ENCODE data around the gene HOXC4. TPM values are rescaled to one million over a fixed set of nuclear protein-coding genes. Genes with fewer than 3 reads are reported as not detected.

The HOXC4 gene
- total RNA-seq, 5 donors from 2014 or later (not counting 1 experiment from before 2014, with no cell fraction given): 0.36 to 1.4 (median 0.61) TPM

DNA sequence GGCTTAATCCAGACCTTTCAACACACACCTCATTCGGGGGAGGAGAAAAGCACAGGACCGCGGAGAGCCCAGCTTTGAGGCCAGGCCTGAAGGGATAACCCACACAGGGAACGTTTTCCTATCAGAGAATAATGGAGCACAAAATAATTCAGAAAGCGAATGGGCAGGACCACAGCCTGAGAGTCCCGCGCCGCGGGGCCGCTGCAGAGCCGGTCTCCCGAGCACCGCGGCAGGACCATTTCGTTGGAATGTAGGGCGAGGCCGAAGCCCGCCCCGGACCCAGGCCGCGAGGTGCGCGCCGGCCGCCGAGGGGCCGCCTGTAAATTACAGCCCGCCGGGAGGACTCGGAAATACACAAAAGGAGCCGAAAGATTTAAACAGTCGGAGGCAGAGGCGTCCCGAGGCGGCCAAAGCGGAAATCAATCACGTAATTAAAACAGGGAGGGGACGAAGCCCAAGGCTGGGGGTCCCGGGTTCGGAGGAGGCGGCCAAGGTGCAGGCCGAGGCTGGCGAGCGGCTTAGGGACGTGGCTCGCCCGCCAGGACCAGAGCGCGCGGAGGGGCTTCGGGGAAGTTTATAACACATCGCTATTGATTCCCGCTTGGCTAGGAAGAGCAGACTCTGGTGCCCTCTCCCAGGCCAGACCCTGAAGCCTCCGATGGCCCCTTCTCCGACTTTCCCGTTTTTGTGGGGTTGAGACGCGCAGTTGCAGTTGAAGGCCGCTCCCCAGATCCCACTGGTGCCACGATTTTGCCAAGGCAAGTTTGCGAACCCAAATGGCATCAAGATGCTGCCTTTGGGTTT, 6.3 kb upstream of the HOXC4 start:
- ChIA-PET CTCF (no interaction called here), POLR2A (no interaction called here)
- peaks cover 30 to 88% of the 10 kb centered on the region in 2 experiments for H3K27me3 ChIP-seq (replicated peaks in 1 of 2; ENCODE audit: control insufficient read depth in 2 of 2, extremely low read depth in 1 of 2, insufficient read depth in 2 of 2, low read length in 1 of 2)
- WGBS (ENCODE audit: insufficient coverage): 14% methylated on average over 57 of the region's 61 CpGs
- Mint-ChIP-seq H3K36me3 (no peaks in the 10 kb centered on the region), H3K4me1 (peaks cover 27 to 37% (median 37%) of the 10 kb centered on the region in 3 donors), H3K4me3 (peak overlapping the region; percentile 28 to 62 (median 28)), H3K27me3 (peaks cover 90 to 97% of the 10 kb centered on the region in 2 donors), H3K27ac (no peak overlapping the region), H3K9me3 (no peaks in the 10 kb centered on the region)
- H3K9me3 ChIP-seq: no peaks in the 10 kb centered on the region
- peaks cover 0 to 40% of the 10 kb centered on the region in 2 experiments for H3K4me1 ChIP-seq (ENCODE audit: control insufficient read depth in 1 of 2, extremely low read depth in 1 of 2, insufficient read depth in 2 of 2, low read length in 2 of 2)
- DNase-seq (no peak), ATAC-seq (replicated peaks in 1 of 4) (no peak)
- peak overlapping the region in 1 of 2 donors; percentile 18 for H3K4me3 ChIP-seq (ENCODE audit: control insufficient read depth in 1 of 2, extremely low read depth in 1 of 2, low read length in 1 of 2)
- H3K36me3 ChIP-seq (ENCODE audit: control insufficient read depth in 2 of 2, extremely low read depth in 1 of 2, insufficient read depth in 1 of 2, low read length in 1 of 2): no peaks in the 10 kb centered on the region
- H3K27ac ChIP-seq (ENCODE audit: low read length): no peak overlapping the region

DNA sequence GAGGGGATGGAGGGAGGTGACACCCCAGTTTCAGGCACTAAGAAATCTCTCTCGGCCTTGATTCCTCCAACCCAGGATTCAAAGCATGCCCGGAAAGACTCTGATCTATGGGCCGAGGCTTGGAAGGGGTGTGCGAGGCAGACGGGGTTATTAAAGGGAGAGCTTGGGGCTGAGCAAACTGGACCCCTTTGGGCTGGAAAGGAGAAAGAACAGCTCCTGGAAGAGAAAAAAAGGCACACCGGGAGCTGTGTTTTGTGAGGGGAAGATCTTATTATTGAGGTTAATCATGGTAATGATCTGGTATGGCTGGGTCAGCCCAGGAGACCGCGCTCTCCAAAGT, 5.7 kb upstream of the HOXC4 start:
- Mint-ChIP-seq H3K9me3 (no peaks in the 10 kb centered on the region), H3K36me3 (no peaks in the 10 kb centered on the region), H3K4me1 (peaks cover 33 to 42% (median 42%) of the 10 kb centered on the region in 3 donors), H3K27ac (no peak overlapping the region), H3K27me3 (peaks cover 88 to 96% of the 10 kb centered on the region in 2 donors), H3K4me3 (peak overlapping the region in 1 of 3 donors; percentile 62)
- Histone ChIP-seq H3K36me3 (ENCODE audit: control insufficient read depth in 2 of 2, extremely low read depth in 1 of 2, insufficient read depth in 1 of 2, low read length in 1 of 2) (no peaks in the 10 kb centered on the region), H3K27me3 (replicated peaks in 1 of 2; ENCODE audit: control insufficient read depth in 2 of 2, extremely low read depth in 1 of 2, insufficient read depth in 2 of 2, low read length in 1 of 2) (peaks cover 27 to 88% of the 10 kb centered on the region in 2 experiments), H3K27ac (ENCODE audit: low read length) (no peak overlapping the region), H3K4me3 (ENCODE audit: control insufficient read depth in 1 of 2, extremely low read depth in 1 of 2, low read length in 1 of 2) (no peak overlapping the region), H3K9me3 (no peaks in the 10 kb centered on the region), H3K4me1 (ENCODE audit: control insufficient read depth in 1 of 2, extremely low read depth in 1 of 2, insufficient read depth in 2 of 2, low read length in 2 of 2) (peaks cover 1 to 46% of the 10 kb centered on the region in 2 experiments)
- ATAC-seq (replicated peaks in 1 of 4): no peak
- 30% methylated on average over 5 of the region's 8 CpGs for WGBS (ENCODE audit: insufficient coverage)
- POLR2A ChIA-PET: no interaction called here
- DNase-seq: no peak
- CTCF ChIA-PET: no interaction called here

DNA sequence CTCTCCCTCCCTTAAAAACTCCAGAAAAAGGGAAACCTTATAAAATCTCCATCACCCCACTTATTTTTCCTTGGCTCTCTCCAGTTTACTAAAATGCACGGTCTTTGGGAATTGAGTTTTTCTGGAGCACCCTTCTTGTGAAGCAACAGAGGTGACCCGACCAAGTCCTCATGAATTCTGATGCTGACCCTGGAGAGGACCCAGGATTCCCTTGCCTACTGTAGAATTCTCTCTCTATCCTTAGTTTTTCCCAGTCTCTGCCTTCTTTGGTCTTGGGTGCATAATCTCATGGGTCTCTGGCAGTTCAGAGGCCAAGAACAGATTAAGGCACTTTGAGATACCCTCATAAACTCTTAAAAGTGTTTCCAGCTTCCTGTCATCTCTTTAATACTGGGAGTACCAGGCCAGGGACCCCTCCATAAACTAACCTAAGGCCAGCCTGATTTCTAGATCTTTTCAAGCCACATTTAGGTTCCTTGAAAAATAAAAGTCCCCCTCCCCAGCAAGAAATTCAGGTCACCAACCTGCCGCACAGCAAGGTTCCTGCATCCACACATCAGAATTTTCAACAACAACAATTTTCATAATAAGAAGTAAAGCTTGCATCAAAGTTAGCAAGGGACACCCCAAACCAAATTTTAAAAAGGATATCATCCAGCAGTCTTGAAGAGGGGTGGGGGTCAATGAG, 5.1 kb upstream of the HOXC4 start:
- Mint-ChIP-seq H3K27me3 (peaks cover 86 to 97% of the 10 kb centered on the region in 2 donors), H3K4me1 (peaks cover 36 to 46% (median 45%) of the 10 kb centered on the region in 3 donors), H3K36me3 (no peaks in the 10 kb centered on the region), H3K9me3 (no peaks in the 10 kb centered on the region), H3K4me3 (no peak overlapping the region), H3K27ac (peak overlapping the region in 1 of 2 donors; percentile 28)
- ChIA-PET POLR2A (no interaction called here), CTCF (interaction anchor here in 1 of 2 donors (0.6 kb wide), 1 partner anchor 146 kb away, joined by 3 read pairs; no protein-coding TSS in a partner anchor)
- H3K27me3 ChIP-seq (replicated peaks in 1 of 2; ENCODE audit: control insufficient read depth in 2 of 2, extremely low read depth in 1 of 2, insufficient read depth in 2 of 2, low read length in 1 of 2): peaks cover 28 to 88% of the 10 kb centered on the region in 2 experiments
- H3K4me3 ChIP-seq (ENCODE audit: control insufficient read depth in 1 of 2, extremely low read depth in 1 of 2, low read length in 1 of 2): no peak overlapping the region
- 8% methylated on average over 2 of the region's 3 CpGs for WGBS (ENCODE audit: insufficient coverage)
- H3K36me3 ChIP-seq (ENCODE audit: control insufficient read depth in 2 of 2, extremely low read depth in 1 of 2, insufficient read depth in 1 of 2, low read length in 1 of 2): no peaks in the 10 kb centered on the region
- no peak for ATAC-seq (replicated peaks in 1 of 4)
- no peaks in the 10 kb centered on the region for H3K9me3 ChIP-seq
- no peak overlapping the region for H3K27ac ChIP-seq (ENCODE audit: low read length)
- H3K4me1 ChIP-seq (ENCODE audit: control insufficient read depth in 1 of 2, extremely low read depth in 1 of 2, insufficient read depth in 2 of 2, low read length in 2 of 2): peaks cover 4 to 52% of the 10 kb centered on the region in 2 experiments
- no peak for DNase-seq

DNA sequence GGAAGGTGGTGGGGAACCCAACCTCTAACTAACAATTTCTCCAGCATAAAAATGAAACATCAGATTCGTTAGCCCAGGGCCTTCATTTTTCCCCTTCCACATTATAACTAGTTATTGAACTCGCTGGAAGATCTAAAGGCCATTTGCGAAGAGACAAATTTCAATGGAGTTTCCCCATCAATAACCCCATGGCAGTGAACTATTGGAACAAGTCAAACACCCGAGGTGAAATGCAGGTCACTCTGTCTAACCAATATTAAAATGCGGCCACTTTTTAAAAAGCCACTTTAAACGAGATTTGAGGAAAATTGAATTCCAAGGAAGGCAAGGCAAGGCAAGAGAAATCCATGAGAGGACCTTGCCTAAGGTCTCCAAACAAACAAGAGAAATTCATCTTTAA, 4.5 kb upstream of the HOXC4 start:
- no peak overlapping the region for H3K27ac ChIP-seq (ENCODE audit: low read length)
- 57% methylated on average over 5 of the region's 6 CpGs for WGBS (ENCODE audit: insufficient coverage)
- no peaks in the 10 kb centered on the region for H3K36me3 ChIP-seq (ENCODE audit: control insufficient read depth in 2 of 2, extremely low read depth in 1 of 2, insufficient read depth in 1 of 2, low read length in 1 of 2)
- H3K27ac Mint-ChIP-seq: no peak overlapping the region
- H3K4me3 ChIP-seq (ENCODE audit: control insufficient read depth in 1 of 2, extremely low read depth in 1 of 2, low read length in 1 of 2): no peak overlapping the region
- H3K9me3 Mint-ChIP-seq: no peaks in the 10 kb centered on the region
- peaks cover 40 to 46% (median 40%) of the 10 kb centered on the region in 3 donors for H3K4me1 Mint-ChIP-seq
- H3K27me3 Mint-ChIP-seq: peaks cover 80 to 97% of the 10 kb centered on the region in 2 donors
- DNase-seq (no peak), ATAC-seq (replicated peaks in 1 of 4) (no peak)
- peaks cover 4 to 52% of the 10 kb centered on the region in 2 experiments for H3K4me1 ChIP-seq (ENCODE audit: control insufficient read depth in 1 of 2, extremely low read depth in 1 of 2, insufficient read depth in 2 of 2, low read length in 2 of 2)
- no peaks in the 10 kb centered on the region for H3K36me3 Mint-ChIP-seq
- H3K4me3 Mint-ChIP-seq: no peak overlapping the region
- H3K9me3 ChIP-seq: no peaks in the 10 kb centered on the region
- POLR2A ChIA-PET: no interaction called here
- CTCF ChIA-PET: interaction anchor here in 1 of 2 donors (0.6 kb wide), 1 partner anchor 147 kb away, joined by 3 read pairs; no protein-coding TSS in a partner anchor
- peaks cover 28 to 87% of the 10 kb centered on the region in 2 experiments for H3K27me3 ChIP-seq (replicated peaks in 1 of 2; ENCODE audit: control insufficient read depth in 2 of 2, extremely low read depth in 1 of 2, insufficient read depth in 2 of 2, low read length in 1 of 2)

DNA sequence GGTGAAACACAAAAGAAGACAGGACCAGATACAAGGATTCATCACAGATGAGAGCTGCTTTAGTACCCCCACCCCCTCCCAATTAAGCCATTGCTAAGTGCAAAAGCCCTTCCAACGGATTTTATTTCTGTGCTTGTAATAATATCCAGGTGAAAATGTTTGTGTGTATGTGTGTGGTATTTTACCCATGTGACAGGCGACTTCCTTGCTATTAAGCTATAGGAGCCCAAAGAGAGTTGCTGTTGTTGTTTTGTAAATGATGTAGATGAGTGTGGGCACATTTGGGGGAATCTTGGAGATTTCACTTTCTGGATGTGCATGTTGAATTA, 3.2 kb upstream of the HOXC4 start:
- H3K4me1 Mint-ChIP-seq: peaks cover 39 to 49% (median 44%) of the 10 kb centered on the region in 3 donors
- no peaks in the 10 kb centered on the region for H3K36me3 Mint-ChIP-seq
- peak overlapping the region in 1 of 2 donors; percentile 10 for H3K27ac Mint-ChIP-seq
- DNase-seq (no peak), ATAC-seq (replicated peaks in 1 of 4) (no peak)
- H3K4me3 ChIP-seq (ENCODE audit: control insufficient read depth in 1 of 2, extremely low read depth in 1 of 2, low read length in 1 of 2): no peak overlapping the region
- H3K36me3 ChIP-seq (ENCODE audit: control insufficient read depth in 2 of 2, extremely low read depth in 1 of 2, insufficient read depth in 1 of 2, low read length in 1 of 2): no peaks in the 10 kb centered on the region
- WGBS (ENCODE audit: insufficient coverage): no CpG with 5 or more reads among the region's 2 CpGs
- peaks cover 76 to 93% of the 10 kb centered on the region in 2 donors for H3K27me3 Mint-ChIP-seq
- ChIA-PET CTCF (interaction anchor here in 1 of 2 donors (0.5 to 1.1 kb wide), 3 partner anchors 11 to 33 kb away, joined by 3 to 4 read pairs (median 3); no protein-coding TSS in a partner anchor), POLR2A (no interaction called here)
- peaks cover 4 to 56% of the 10 kb centered on the region in 2 experiments for H3K4me1 ChIP-seq (ENCODE audit: control insufficient read depth in 1 of 2, extremely low read depth in 1 of 2, insufficient read depth in 2 of 2, low read length in 2 of 2)
- no peak overlapping the region for H3K27ac ChIP-seq (ENCODE audit: low read length)
- H3K4me3 Mint-ChIP-seq: no peak overlapping the region
- peaks cover 29 to 82% of the 10 kb centered on the region in 2 experiments for H3K27me3 ChIP-seq (replicated peaks in 1 of 2; ENCODE audit: control insufficient read depth in 2 of 2, extremely low read depth in 1 of 2, insufficient read depth in 2 of 2, low read length in 1 of 2)
- H3K9me3 ChIP-seq: no peaks in the 10 kb centered on the region
- no peaks in the 10 kb centered on the region for H3K9me3 Mint-ChIP-seq

DNA sequence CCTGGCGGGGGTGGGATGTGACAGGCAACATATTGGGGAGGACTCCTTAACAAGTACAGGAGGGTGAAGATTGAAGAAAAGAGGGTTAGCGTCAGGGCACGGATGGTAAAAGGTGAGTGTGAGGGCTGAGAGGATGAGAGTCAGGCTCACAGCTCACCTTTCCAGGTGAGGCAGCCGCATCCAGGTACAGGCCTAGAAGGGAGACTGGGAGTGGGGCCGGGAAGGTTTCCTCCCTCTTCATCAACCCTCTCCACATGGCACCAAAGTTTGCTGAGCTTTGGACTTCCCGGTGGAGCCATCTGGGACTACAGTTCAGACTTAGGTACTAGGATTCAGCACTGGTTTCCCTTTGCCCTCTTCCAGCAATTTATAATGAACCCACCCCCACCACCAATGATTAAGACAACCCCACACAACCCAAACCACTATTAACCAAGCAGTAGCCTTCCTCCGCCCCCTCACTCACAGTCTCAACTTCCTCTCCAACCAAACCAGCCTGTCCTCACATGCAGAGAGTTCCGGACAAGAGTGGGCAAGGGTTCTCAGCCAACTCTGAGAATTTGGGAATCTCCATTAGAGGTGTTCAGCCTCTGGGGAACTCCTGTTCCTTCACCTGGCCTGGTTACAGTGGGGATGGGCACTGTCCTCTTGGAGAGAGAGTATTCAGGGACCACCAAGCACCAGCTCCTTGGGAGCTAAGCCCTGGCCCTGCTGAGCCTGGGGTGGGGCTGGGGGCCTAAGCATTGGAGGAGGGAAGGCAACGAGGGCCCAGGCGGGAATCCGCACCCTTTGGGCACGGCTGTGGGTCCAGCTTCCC, 2.4 kb upstream of the HOXC4 start:
- Mint-ChIP-seq H3K4me3 (no peak overlapping the region), H3K27ac (no peak overlapping the region), H3K4me1 (peaks cover 39 to 49% (median 44%) of the 10 kb centered on the region in 3 donors), H3K36me3 (no peaks in the 10 kb centered on the region), H3K9me3 (no peaks in the 10 kb centered on the region), H3K27me3 (peaks cover 76 to 94% of the 10 kb centered on the region in 2 donors)
- no peak overlapping the region for H3K27ac ChIP-seq (ENCODE audit: low read length)
- DNase-seq: no peak
- WGBS (ENCODE audit: insufficient coverage): 27% methylated on average over 3 of the region's 12 CpGs
- H3K27me3 ChIP-seq (replicated peaks in 1 of 2; ENCODE audit: control insufficient read depth in 2 of 2, extremely low read depth in 1 of 2, insufficient read depth in 2 of 2, low read length in 1 of 2): peaks cover 30 to 76% of the 10 kb centered on the region in 2 experiments
- CTCF ChIA-PET: interaction anchor here in 1 of 2 donors (0.5 to 1.1 kb wide), 3 partner anchors 12 to 34 kb away, joined by 3 to 4 read pairs (median 3); no protein-coding TSS in a partner anchor
- peaks cover 4 to 56% of the 10 kb centered on the region in 2 experiments for H3K4me1 ChIP-seq (ENCODE audit: control insufficient read depth in 1 of 2, extremely low read depth in 1 of 2, insufficient read depth in 2 of 2, low read length in 2 of 2)
- H3K9me3 ChIP-seq: no peaks in the 10 kb centered on the region
- ATAC-seq (replicated peaks in 1 of 4): no peak
- POLR2A ChIA-PET: no interaction called here
- no peak overlapping the region for H3K4me3 ChIP-seq (ENCODE audit: control insufficient read depth in 1 of 2, extremely low read depth in 1 of 2, low read length in 1 of 2)
- H3K36me3 ChIP-seq (ENCODE audit: control insufficient read depth in 2 of 2, extremely low read depth in 1 of 2, insufficient read depth in 1 of 2, low read length in 1 of 2): no peaks in the 10 kb centered on the region

Data from T-cell (primary cell).